H7 (cell line): ENCODE results near the gene COP1. TPM values are rescaled to one million over a fixed set of nuclear protein-coding genes. Genes with fewer than 3 reads are reported as not detected.
"Not testable (repeated sequence)": the region's sequence is repeated elsewhere in the genome, so short reads cannot be mapped to it uniquely, and the experiment has no call there.

Experiments
- DNase-seq: peaks from one replicate; pipeline ENCODE4 v3.0.0; 2012
- H3K27me3 ChIP-seq: 2 replicates; pipeline ENCODE4 v1.6.0; 2011; ENCODE audit warnings: mild to moderate bottlenecking, low read length; ENCODE audit not compliant: control insufficient read depth, insufficient read depth
- H3K36me3 ChIP-seq: replicated peaks from 2 replicates; pipeline ENCODE4 v1.5.1; 2011; ENCODE audit warnings: low read length; ENCODE audit not compliant: control insufficient read depth, insufficient read depth
- H3K4me3 ChIP-seq: 2 replicates; pipeline ENCODE4 v1.5.1; 2011; ENCODE audit warnings: low read depth, mild to moderate bottlenecking, control low read depth, low read length, moderate library complexity; ENCODE audit not compliant: insufficient read depth
- total RNA-seq: library from RNA; depleted of rRNA; stranded (reverse); fragments of >200 nt; shearing (Covaris generic); gene quantifications from 2 replicates; pipeline ENCODE4 v1.2.3, GENCODE V29; 2014; rRNA removed

COP1 gene
- total RNA-seq, result 61.9 and 69.6 TPM in 2 replicates

DNA sequence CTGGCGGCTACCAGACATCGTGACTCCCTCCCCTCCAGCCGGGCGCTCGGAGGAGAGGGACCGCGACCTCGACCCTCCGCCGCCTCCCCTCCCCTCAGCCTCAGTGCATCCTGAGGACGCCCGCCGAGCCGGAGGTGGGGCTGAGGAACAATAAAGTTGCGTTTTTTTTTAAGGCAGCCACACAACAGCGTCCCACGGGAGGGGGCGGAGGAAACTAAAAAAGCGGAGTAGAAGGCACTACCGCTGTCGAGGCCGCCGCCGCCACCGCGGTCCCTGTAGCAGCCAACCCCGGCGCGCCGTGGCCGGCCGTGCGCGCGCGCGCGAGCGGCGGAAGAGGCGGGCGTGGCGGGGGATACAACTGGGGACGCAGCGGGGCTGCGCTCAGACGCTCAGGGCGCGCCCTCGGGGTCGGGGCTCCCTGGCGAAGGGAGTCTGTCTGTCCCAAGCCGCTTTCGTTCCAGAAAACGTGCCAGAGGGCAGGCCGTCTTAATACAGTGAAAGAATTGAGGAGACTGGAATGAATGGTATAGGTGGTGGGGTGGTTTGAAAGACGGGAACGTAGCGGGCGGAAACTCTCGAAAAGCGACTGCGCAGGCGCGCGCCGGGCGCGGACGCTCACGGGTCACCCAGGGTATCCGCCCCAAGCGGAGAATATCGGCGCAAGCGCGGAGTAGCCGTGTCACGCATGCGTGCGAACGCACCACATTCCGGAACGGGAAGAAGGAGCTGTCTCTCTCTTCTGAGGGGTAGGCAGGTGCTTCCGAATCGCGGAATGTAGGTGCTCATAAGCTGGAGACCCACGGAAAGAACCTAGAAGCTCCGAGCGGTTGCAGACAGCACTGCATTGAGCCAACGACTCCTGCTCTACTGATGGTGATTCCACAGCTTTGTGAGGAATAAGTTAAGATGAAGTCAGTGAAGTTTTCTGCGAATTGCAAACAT is at the start of gene COP1:
COP1 (minus strand) TSS at position 326 of the 942 bp plus-strand sequence; CDS start at position 18, 308 bp downstream.
- Histone ChIP-seq H3K4me3 (peak within 1 kb of the TSS; percentile 99), H3K36me3 (no peaks in the 10 kb centered on the region), H3K27me3 (no peaks in the 10 kb centered on the region)
- peak; percentile 92 for DNase-seq

DNA sequence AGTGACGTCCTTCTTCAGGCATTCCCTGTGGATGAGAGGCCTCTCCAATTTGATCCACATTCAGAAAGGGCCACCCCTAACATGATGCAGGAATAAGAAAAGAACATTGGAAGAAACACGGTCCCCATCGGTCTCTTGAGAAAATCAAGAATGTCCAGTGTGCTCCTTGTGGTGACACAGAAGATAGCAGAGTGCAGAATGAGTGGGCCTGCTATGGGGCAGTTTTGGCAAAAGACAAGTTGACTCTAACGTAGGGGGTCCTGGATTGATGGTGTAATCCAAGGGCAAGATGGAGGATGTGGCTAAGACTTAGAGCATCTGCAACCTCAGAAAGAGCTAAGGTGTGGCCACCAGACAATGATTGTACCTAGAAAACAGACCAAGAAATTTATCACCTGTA is 45.1 kb upstream of the COP1 start:
- Histone ChIP-seq H3K4me3 (no peak overlapping the region), H3K27me3 (no peaks in the 10 kb centered on the region), H3K36me3 (no peaks in the 10 kb centered on the region)
- DNase-seq, result no peak

GRCh38 chr1:176244851-176245250 is 37.8 kb upstream of the COP1 start:
- Histone ChIP-seq H3K4me3 (no peak overlapping the region), H3K27me3 (no peaks in the 10 kb centered on the region), H3K36me3 (no peaks in the 10 kb centered on the region)
- DNase-seq, result no peak

- H3K4me3 ChIP-seq, result no peak overlapping the region
- H3K36me3 ChIP-seq, result no peaks in the 10 kb centered on the region
- no peaks in the 10 kb centered on the region for H3K27me3 ChIP-seq
- DNase-seq, result no peak
Observed at GRCh38 chr1:176243746-176244145, 36.7 kb upstream of the COP1 start.

DNA sequence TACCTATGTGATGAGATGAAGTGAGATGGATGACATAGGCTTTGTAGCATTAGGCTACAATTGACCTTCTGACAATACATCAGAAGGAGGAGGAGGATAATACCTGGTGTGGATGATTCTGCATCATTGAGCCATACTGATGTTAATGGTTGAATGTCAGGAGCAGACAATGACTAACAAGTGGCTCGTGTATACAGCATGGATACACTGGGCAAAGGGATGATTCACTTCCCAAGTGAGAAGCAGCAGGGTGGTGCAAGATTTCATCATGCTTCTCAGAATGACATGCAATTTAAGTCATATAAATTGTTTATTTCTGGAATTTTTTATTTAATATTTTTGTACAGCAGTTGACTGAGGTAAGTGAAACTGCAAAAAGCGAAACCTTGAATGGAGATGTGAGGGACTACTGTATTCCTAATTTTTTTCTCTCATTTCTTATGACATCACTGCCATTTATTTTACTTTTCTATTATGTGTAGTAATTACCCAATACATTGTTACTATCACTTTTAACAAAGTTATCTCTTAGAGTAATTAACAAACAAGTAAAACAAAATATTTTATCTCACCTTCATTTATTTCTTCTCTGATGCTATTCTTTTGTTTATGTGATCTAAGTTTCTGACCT is 34.4 kb upstream of the COP1 start:
- H3K27me3 ChIP-seq, result no peaks in the 10 kb centered on the region
- no peak overlapping the region for H3K4me3 ChIP-seq
- DNase-seq, result no peak
- H3K36me3 ChIP-seq, result no peaks in the 10 kb centered on the region

DNA sequence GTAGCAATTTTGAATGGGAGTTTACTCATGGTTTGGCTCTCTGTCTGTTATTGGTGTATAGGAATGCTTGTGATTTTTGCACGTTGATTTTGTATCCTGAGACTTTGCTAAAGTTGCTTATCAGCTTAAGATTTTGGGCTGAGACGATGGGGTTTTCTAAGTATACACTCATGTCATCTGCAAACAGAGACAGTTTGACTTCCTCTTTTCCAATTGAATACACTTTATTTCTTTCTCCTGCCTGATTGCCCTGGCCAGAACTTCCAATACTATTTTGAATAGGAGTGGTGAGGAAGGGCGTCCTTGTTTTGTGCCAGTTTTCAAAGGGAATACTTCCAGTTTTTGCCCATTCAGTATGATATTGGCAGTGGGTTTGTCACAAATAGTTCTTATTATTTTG is 26.6 kb upstream of the COP1 start:
- not testable (repeated sequence) for H3K27me3 ChIP-seq, H3K4me3 ChIP-seq, H3K36me3 ChIP-seq, DNase-seq

GRCh38 chr1:176227579-176227978 is 20.5 kb upstream of the COP1 start:
- no peak for DNase-seq
- no peaks in the 10 kb centered on the region for H3K36me3 ChIP-seq
- no peaks in the 10 kb centered on the region for H3K27me3 ChIP-seq
- H3K4me3 ChIP-seq, result no peak overlapping the region

DNA sequence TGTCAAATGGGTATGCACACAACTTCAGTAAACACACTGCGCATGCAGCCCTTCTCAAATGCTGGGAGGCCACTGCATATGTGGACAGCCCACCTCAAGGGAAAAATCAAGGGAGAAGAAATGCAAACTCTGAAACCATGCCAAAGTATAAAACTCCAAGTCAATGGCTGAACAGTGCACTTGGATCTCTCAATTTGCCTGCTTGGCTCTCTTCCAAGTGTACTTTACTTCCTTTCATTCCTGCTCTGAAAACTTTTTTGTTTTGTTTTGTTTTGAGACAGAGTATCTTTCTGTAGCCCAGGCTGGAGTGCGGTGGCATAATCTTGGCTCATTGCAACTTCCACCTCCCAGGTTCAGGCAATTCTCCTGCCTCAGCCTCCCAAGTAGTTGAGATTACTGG is 18.8 kb upstream of the COP1 start:
- H3K4me3 ChIP-seq, result no peak overlapping the region
- H3K36me3 ChIP-seq, result no peaks in the 10 kb centered on the region
- H3K27me3 ChIP-seq, result no peaks in the 10 kb centered on the region
- DNase-seq, result no peak

GRCh38 chr1:176225479-176225875 is 18.4 kb upstream of the COP1 start:
- H3K4me3 ChIP-seq, result no peak overlapping the region
- DNase-seq, result no peak
- H3K36me3 ChIP-seq, result no peaks in the 10 kb centered on the region
- H3K27me3 ChIP-seq, result no peaks in the 10 kb centered on the region

GRCh38 chr1:176222196-176222595 is 15.1 kb upstream of the COP1 start:
- Histone ChIP-seq H3K36me3 (no peaks in the 10 kb centered on the region), H3K27me3 (no peaks in the 10 kb centered on the region), H3K4me3 (no peak overlapping the region)
- no peak for DNase-seq

DNA sequence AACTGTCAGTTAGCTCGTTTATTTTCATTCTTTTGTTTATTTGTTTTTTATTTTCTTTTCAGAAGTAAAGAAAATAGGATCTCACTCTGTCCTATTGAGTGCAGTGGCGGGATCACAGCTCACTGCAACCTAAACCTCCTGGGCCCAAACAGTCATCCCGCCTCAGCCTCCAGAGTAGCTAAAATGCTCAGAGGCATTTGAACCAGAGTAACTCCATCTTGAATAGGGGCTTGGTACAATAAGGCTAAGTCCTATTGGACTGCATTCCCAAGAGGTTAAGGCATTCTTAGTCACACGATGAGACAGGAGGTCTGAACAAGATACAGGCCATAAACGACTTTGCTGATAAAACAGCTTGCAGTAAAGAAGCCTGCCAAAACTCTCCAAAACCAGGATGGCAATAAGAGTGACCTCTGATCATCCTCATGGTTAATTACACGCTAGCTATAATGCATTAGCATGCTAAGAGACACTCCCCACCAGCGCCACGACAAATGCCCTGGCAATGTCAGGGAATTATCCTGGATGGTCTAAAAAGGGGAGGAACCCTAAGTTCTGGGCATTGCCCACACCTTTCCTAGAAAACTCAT is 13.1 kb upstream of the COP1 start:
- DNase-seq, result no peak
- Histone ChIP-seq H3K36me3 (no peaks in the 10 kb centered on the region), H3K27me3 (no peaks in the 10 kb centered on the region), H3K4me3 (no peak overlapping the region)

DNA sequence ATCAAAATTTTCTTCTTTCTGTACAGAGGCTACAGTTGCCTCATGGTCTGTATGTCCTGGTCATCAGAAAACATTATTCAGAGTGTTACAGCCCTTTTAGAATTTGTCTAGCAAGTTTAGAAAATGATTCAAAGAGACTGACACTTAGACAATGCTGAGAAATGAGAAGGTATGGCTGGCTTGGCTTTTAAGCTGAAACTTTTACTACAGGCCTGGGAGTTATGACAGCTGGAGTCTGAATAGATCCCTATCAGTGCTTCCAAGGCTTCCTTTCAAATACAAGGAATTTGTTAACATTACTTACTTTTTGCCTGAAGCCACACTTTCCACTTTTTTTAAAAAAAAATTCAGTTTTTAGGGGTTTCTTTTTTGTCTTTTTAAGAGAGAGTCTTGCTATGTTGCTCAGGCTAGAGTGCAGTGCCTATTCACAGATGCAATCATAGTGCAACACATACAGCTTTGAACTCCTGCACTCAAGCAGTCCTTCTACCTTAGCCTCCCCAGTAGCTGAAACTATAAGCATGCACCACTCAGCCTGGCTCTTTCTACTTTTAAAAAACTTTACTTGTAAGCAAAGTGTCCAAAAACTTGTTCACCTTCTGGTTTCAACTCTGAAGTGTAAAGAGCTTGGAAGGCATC is 10.5 kb upstream of the COP1 start:
- DNase-seq, result no peak
- Histone ChIP-seq H3K4me3 (no peak overlapping the region), H3K36me3 (no peaks in the 10 kb centered on the region), H3K27me3 (no peaks in the 10 kb centered on the region)

DNA sequence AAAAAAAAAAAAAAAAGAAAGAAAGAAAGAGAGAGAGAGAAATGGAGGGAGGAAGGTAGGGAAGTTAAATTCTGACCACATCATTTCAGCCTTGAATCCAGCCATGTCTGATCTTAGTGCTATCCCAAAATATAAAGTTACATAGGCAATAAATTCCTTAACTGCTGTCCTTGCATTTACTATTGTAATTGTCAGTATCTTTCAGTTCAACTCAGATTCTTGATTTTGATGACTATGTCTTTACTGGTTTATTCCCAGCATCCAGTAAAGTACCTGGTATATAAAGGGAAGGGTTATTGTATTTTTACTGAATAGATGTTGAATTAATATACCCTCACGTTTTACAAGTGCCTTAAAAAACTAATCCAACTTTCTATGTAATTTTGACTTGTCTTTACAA is 8.9 kb upstream of the COP1 start:
- Histone ChIP-seq H3K36me3 (no peaks in the 10 kb centered on the region), H3K4me3 (no peak overlapping the region), H3K27me3 (no peaks in the 10 kb centered on the region)
- no peak for DNase-seq

DNA sequence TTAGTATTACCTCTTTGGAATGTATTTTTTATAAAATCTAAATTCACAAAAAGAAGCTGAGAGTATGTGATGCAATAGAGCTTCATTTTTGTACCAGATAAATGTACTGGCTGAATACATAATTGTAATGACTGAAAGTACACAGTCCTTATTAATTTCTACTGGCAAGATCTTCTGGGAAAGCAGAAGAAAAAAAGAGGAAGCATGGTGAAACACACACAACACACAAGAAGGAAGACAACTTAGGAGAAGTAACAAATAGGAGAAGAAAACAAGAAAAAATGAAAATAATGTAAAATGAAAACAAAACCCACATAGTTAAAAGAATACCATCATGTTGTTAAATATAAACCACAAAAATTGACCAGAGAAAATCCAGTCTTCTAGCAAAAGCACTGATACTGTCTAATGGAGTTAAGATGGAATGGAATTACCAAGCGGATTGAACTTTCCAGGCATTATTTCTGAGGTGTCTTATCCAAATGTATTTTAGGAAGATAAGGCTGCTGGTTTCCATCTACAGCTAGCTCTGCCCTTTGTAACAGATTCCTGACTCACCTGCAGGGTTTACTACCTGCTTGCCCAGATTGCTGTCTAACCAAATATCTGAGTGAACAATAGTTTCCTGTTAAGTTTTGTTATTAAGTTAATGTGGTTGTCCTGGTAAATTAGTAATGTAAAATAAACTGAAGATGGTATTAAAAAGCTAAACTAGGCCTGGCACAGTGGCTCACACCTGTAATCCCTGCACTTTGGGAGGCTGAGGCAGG is 4.5 kb upstream of the COP1 start:
- Histone ChIP-seq H3K27me3 (no peaks in the 10 kb centered on the region), H3K4me3 (no peak overlapping the region), H3K36me3 (no peaks in the 10 kb centered on the region)
- no peak for DNase-seq
